ENCODE measurements around the gene NR1H4.

DNA sequence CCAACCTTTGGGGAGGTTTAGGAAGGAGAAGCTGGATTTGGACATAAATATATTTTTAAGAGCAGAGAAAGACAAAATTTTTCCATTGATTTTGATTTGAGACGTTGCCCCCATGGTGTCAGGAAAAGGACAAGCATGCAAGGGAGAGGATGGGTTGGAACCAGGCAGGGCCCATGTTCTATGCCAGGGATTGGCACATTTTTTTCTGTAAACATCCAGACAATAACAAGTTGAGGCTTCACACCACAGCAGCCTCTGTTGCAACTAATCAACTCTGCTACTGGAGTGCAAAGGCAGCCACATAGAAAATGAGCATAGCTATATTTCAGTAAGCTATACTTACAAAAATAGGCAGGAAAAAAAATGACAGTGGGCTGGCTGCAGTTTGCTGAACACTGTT lies 44.7 kb downstream of the NR1H4 start:
- TF ChIP-seq, protein P1, sequence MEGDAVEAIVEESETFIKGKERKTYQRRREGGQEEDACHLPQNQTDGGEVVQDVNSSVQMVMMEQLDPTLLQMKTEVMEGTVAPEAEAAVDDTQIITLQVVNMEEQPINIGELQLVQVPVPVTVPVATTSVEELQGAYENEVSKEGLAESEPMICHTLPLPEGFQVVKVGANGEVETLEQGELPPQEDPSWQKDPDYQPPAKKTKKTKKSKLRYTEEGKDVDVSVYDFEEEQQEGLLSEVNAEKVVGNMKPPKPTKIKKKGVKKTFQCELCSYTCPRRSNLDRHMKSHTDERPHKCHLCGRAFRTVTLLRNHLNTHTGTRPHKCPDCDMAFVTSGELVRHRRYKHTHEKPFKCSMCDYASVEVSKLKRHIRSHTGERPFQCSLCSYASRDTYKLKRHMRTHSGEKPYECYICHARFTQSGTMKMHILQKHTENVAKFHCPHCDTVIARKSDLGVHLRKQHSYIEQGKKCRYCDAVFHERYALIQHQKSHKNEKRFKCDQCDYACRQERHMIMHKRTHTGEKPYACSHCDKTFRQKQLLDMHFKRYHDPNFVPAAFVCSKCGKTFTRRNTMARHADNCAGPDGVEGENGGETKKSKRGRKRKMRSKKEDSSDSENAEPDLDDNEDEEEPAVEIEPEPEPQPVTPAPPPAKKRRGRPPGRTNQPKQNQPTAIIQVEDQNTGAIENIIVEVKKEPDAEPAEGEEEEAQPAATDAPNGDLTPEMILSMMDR (IDR thresholded peaks at IDR 0.05): no peak
- no peak for TF ChIP-seq EZH2 (IDR thresholded peaks at IDR 0.05; ENCODE audit: borderline replicate concordance, insufficient read depth, low read depth, low read length, poor library complexity, severe bottlenecking)
